WTC11 (cell line): Measurements from ENCODE around the gene C11orf58. TPM values are rescaled to one million over a fixed set of nuclear protein-coding genes. Genes with fewer than 3 reads are reported as not detected.

Experiments used
- ATAC-seq: fragments of 200-7000 bp; cut with Tn5 transposase; 2 replicates; pipeline ENCODE4 v1.10.0; 2021; ENCODE audit warnings: mild to moderate bottlenecking, moderate library complexity
- CTCF ChIA-PET: fragments of 300-600 bp; sonication (Branson Sonifier 250); formaldehyde crosslinking; loops from one replicate; lab custom pipeline; 2021; ENCODE audit warnings: antibody characterized with exemption; lab: Charles Lee
- POLR2A ChIA-PET: fragments of 350-600 bp; sonication (Branson Sonifier 250); formaldehyde crosslinking; loops from one replicate; lab custom pipeline; 2021; ENCODE audit warnings: antibody characterized with exemption; lab: Charles Lee
- DNase-seq: peaks from one replicate; pipeline ENCODE4 v3.0.0; 2021; ENCODE audit warnings: low spot score
- H3K27ac Mint-ChIP-seq: 2 replicates; pipeline ENCODE4 v1.8.0; 2021; ENCODE audit warnings: mixed read lengths
- H3K27me3 Mint-ChIP-seq: 2 replicates; pipeline ENCODE4 v1.8.0; 2021; ENCODE audit warnings: low read depth, mild to moderate bottlenecking, moderate library complexity, mixed read lengths
- H3K36me3 Mint-ChIP-seq: 2 replicates; pipeline ENCODE4 v1.8.0; 2021; ENCODE audit warnings: mixed read lengths
- H3K4me1 Mint-ChIP-seq: 2 replicates; pipeline ENCODE4 v1.8.0; 2022; ENCODE audit warnings: mixed read lengths
- H3K4me3 Mint-ChIP-seq: 2 replicates; pipeline ENCODE4 v1.8.0; 2021; ENCODE audit warnings: mild to moderate bottlenecking, moderate library complexity, mixed read lengths
- H3K9me3 Mint-ChIP-seq: 2 replicates; pipeline ENCODE4 v1.8.0; 2021; ENCODE audit warnings: mixed read lengths
- CDX4 ChIP-seq: fragments of 250-450 bp; sonication (Bioruptor Pico); IDR thresholded peaks from 2 replicates; pipeline ENCODE4 v1.9.0; 2021; ENCODE audit warnings: moderate library complexity, mild to moderate bottlenecking, inconsistent platforms, borderline replicate concordance
- CREM ChIP-seq: sonication (generic); formaldehyde crosslinking; IDR thresholded peaks from 2 replicates; pipeline ENCODE4 v1.8.1; 2022; ENCODE audit warnings: mild to moderate bottlenecking, missing genetic modification reagents, moderate library complexity
- FOXJ3 ChIP-seq: sonication (generic); formaldehyde crosslinking; IDR thresholded peaks from 2 replicates; pipeline ENCODE4 v1.9.0; 2021; ENCODE audit warnings: missing genetic modification reagents, mild to moderate bottlenecking, borderline replicate concordance
- GRHL2 ChIP-seq: fragments of 250-450 bp; sonication (Bioruptor Pico); IDR thresholded peaks from 2 replicates; pipeline ENCODE4 v1.8.0; 2022; ENCODE audit warnings: mild to moderate bottlenecking, moderate library complexity; ENCODE audit not compliant: insufficient replicate concordance, severe bottlenecking
- HMGA2 ChIP-seq: fragments of 250-450 bp; sonication (Bioruptor Pico); IDR thresholded peaks from 2 replicates; pipeline ENCODE4 v1.4.0; 2021; ENCODE audit warnings: mild to moderate bottlenecking, moderate library complexity
- IRF1 ChIP-seq: sonication (generic); formaldehyde crosslinking; IDR thresholded peaks from 2 replicates; pipeline ENCODE4 v1.8.0; 2023; ENCODE audit warnings: missing genetic modification reagents
- JAZF1 ChIP-seq: fragments of 250-450 bp; sonication (Bioruptor Pico); IDR thresholded peaks from 2 replicates; pipeline ENCODE4 v1.9.0; 2021; ENCODE audit warnings: moderate library complexity, mild to moderate bottlenecking, inconsistent platforms
- JUN ChIP-seq: sonication (generic); formaldehyde crosslinking; IDR thresholded peaks from 2 replicates; pipeline ENCODE4 v1.8.0; 2023; ENCODE audit warnings: mild to moderate bottlenecking, missing genetic modification reagents
- KAT7 ChIP-seq: sonication (generic); formaldehyde crosslinking; IDR thresholded peaks from 2 replicates; pipeline ENCODE4 v1.8.1; 2023; ENCODE audit warnings: missing genetic modification reagents, mild to moderate bottlenecking, borderline replicate concordance
- MYBL2 ChIP-seq: sonication (generic); formaldehyde crosslinking; IDR thresholded peaks from 2 replicates; pipeline ENCODE4 v1.8.1; 2023; ENCODE audit warnings: mild to moderate bottlenecking, moderate library complexity, missing genetic modification reagents
- NFE2L1 ChIP-seq: sonication (generic); formaldehyde crosslinking; IDR thresholded peaks from 2 replicates; pipeline ENCODE4 v1.8.1; 2023; ENCODE audit warnings: missing genetic modification reagents
- NFYB ChIP-seq: sonication (generic); formaldehyde crosslinking; conservative IDR thresholded peaks from 2 replicates; pipeline ENCODE4 v1.8.0; 2022; ENCODE audit warnings: low read depth, missing genetic modification reagents
- PRRX2 ChIP-seq: fragments of 250-450 bp; sonication (Bioruptor Pico); IDR thresholded peaks from 2 replicates; pipeline ENCODE4 v1.8.0; 2021; ENCODE audit warnings: mild to moderate bottlenecking
- RORB ChIP-seq: fragments of 250-450 bp; sonication (Bioruptor Pico); IDR thresholded peaks from 2 replicates; pipeline ENCODE4 v1.9.0; 2021; ENCODE audit warnings: mild to moderate bottlenecking
- ZBTB21 ChIP-seq: sonication (generic); formaldehyde crosslinking; IDR thresholded peaks from 2 replicates; pipeline ENCODE4 v1.8.1; 2023; ENCODE audit warnings: mild to moderate bottlenecking, missing genetic modification reagents, borderline replicate concordance
- ZNF121 ChIP-seq: sonication (generic); formaldehyde crosslinking; IDR thresholded peaks from 2 replicates; pipeline ENCODE4 v1.8.0; 2023; ENCODE audit warnings: missing genetic modification reagents
- ZNF219 ChIP-seq: sonication (generic); formaldehyde crosslinking; IDR thresholded peaks from 2 replicates; pipeline ENCODE4 v1.8.0; 2023; ENCODE audit warnings: missing genetic modification reagents, mild to moderate bottlenecking, borderline replicate concordance
- ZNF232 ChIP-seq: sonication (generic); formaldehyde crosslinking; IDR thresholded peaks from 2 replicates; pipeline ENCODE4 v1.8.0; 2022; ENCODE audit warnings: mild to moderate bottlenecking, missing genetic modification reagents
- ZNF317 ChIP-seq: sonication (generic); formaldehyde crosslinking; IDR thresholded peaks from 2 replicates; pipeline ENCODE4 v1.8.1; 2023; ENCODE audit warnings: low read depth, mild to moderate bottlenecking, moderate library complexity, missing genetic modification reagents, borderline replicate concordance
- ZNF416 ChIP-seq: fragments of 250-450 bp; sonication (Bioruptor Pico); IDR thresholded peaks from 2 replicates; pipeline ENCODE4 v1.9.0; 2021; ENCODE audit warnings: mild to moderate bottlenecking, inconsistent platforms
- ZNF425 ChIP-seq: fragments of 250-450 bp; sonication (Bioruptor Pico); conservative IDR thresholded peaks from 2 replicates; pipeline ENCODE4 v1.9.0; 2021; ENCODE audit warnings: mild to moderate bottlenecking
- ZNF671 ChIP-seq: fragments of 250-450 bp; sonication (Bioruptor Pico); IDR thresholded peaks from 2 replicates; pipeline ENCODE4 v1.8.0; 2021; ENCODE audit warnings: mild to moderate bottlenecking
- total RNA-seq: library from RNA; stranded (reverse); gene quantifications from 3 replicates; pipeline ENCODE4 v1.2.3, GENCODE V29; 2021
- TF ChIP-seq, protein P1 (sequence below): sonication (generic); formaldehyde crosslinking; IDR thresholded peaks from 2 replicates; pipeline ENCODE4 v1.8.1; 2022; ENCODE audit warnings: low read depth, mild to moderate bottlenecking, moderate library complexity, missing genetic modification reagents, borderline replicate concordance
- TF ChIP-seq, protein P2 (sequence below): sonication (generic); formaldehyde crosslinking; IDR thresholded peaks from 2 replicates; pipeline ENCODE4 v1.8.1; 2023; ENCODE audit warnings: mild to moderate bottlenecking, moderate library complexity, missing genetic modification reagents

C11orf58 gene
- total RNA-seq, 1 experiment from 2014 or later = 141 TPM

GRCh38 chr11:16741473-16741872 is 3.0 kb downstream of the C11orf58 start:
- 0 out of 2 replicates have a peak overlapping the region, but pooled peaks have one; percentile 10 for H3K4me3 Mint-ChIP-seq
- H3K36me3 Mint-ChIP-seq = peaks cover 33% of the 10 kb centered on the region
- H3K27ac Mint-ChIP-seq = no peak overlapping the region
- no peaks in the 10 kb centered on the region for H3K27me3 Mint-ChIP-seq
- peaks cover 38% of the 10 kb centered on the region for H3K4me1 Mint-ChIP-seq
- peaks cover 6% of the 10 kb centered on the region for H3K9me3 Mint-ChIP-seq
- DNase-seq = no peak
- no peak for TF ChIP-seq FOXJ3 (CRISPR knock-in tag)
- no peak for TF ChIP-seq CREM (CRISPR knock-in tag)
- TF ChIP-seq HMGA2 (CRISPR knock-in tag) = no peak
- TF ChIP-seq ZNF425 (CRISPR knock-in tag) = no peak
- no peak for TF ChIP-seq ZNF416
- no peak for TF ChIP-seq MYBL2 (CRISPR knock-in tag)
- no peak for TF ChIP-seq ZNF317 (CRISPR knock-in tag)
- TF ChIP-seq NFE2L1 = no peak
- TF ChIP-seq ZNF671 (CRISPR knock-in tag) = no peak
- no peak for TF ChIP-seq CDX4 (CRISPR knock-in tag)
- TF ChIP-seq, protein P1, sequence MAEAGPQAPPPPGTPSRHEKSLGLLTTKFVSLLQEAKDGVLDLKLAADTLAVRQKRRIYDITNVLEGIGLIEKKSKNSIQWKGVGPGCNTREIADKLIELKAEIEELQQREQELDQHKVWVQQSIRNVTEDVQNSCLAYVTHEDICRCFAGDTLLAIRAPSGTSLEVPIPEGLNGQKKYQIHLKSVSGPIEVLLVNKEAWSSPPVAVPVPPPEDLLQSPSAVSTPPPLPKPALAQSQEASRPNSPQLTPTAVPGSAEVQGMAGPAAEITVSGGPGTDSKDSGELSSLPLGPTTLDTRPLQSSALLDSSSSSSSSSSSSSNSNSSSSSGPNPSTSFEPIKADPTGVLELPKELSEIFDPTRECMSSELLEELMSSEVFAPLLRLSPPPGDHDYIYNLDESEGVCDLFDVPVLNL (CRISPR knock-in tag) = no peak
- TF ChIP-seq, protein P2, sequence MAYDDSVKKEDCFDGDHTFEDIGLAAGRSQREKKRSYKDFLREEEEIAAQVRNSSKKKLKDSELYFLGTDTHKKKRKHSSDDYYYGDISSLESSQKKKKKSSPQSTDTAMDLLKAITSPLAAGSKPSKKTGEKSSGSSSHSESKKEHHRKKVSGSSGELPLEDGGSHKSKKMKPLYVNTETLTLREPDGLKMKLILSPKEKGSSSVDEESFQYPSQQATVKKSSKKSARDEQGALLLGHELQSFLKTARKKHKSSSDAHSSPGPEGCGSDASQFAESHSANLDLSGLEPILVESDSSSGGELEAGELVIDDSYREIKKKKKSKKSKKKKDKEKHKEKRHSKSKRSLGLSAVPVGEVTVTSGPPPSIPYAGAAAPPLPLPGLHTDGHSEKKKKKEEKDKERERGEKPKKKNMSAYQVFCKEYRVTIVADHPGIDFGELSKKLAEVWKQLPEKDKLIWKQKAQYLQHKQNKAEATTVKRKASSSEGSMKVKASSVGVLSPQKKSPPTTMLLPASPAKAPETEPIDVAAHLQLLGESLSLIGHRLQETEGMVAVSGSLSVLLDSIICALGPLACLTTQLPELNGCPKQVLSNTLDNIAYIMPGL (CRISPR knock-in tag) = no peak
- no peak for TF ChIP-seq JUN (CRISPR knock-in tag)
- TF ChIP-seq, all 79 proteins: peak for 0
- ATAC-seq = no peak
- ChIA-PET POLR2A (no interaction called here), CTCF (interaction anchor here (0.6 kb wide), 1 partner anchor 323 kb away, joined by 3 read pairs; no protein-coding TSS in a partner anchor)

- Mint-ChIP-seq H3K4me3 (no peak overlapping the region), H3K9me3 (peaks cover 6% of the 10 kb centered on the region), H3K27me3 (no peaks in the 10 kb centered on the region), H3K4me1 (peaks cover 36% of the 10 kb centered on the region), H3K27ac (no peak overlapping the region), H3K36me3 (peaks cover 48% of the 10 kb centered on the region)
- ATAC-seq (no peak), DNase-seq (no peak)
- TF ChIP-seq NFYB = no peak
- TF ChIP-seq ZNF425 (CRISPR knock-in tag) = no peak
- no peak for TF ChIP-seq JAZF1 (CRISPR knock-in tag)
- no peak for TF ChIP-seq GRHL2 (CRISPR knock-in tag)
- no peak for TF ChIP-seq ZNF121
- no peak for TF ChIP-seq CDX4 (CRISPR knock-in tag)
- TF ChIP-seq RORB (CRISPR knock-in tag) = no peak
- TF ChIP-seq ZNF219 (CRISPR knock-in tag) = no peak
- no peak for TF ChIP-seq ZNF232 (CRISPR knock-in tag)
- TF ChIP-seq FOXJ3 (CRISPR knock-in tag) = no peak
- no peak for TF ChIP-seq IRF1 (CRISPR knock-in tag)
- TF ChIP-seq KAT7 (CRISPR knock-in tag) = no peak
- TF ChIP-seq PRRX2 (CRISPR knock-in tag) = no peak
- TF ChIP-seq JUN (CRISPR knock-in tag) = no peak
- TF ChIP-seq ZBTB21 (CRISPR knock-in tag) = no peak
- CTCF ChIA-PET = interaction anchor here (1.0 to 1.6 kb wide), 2 partner anchors 38 to 111 kb away, joined by 3 to 9 read pairs; no protein-coding TSS in a partner anchor
- POLR2A ChIA-PET = no interaction called here
Measured at GRCh38 chr11:16743478-16743877, 5.0 kb downstream of the C11orf58 start.
